ENCODE results near the gene CSPG4.
"Not testable (repeated sequence)": the region's sequence is repeated elsewhere in the genome, so short reads cannot be mapped to it uniquely, and the experiment has no call there.

DNA sequence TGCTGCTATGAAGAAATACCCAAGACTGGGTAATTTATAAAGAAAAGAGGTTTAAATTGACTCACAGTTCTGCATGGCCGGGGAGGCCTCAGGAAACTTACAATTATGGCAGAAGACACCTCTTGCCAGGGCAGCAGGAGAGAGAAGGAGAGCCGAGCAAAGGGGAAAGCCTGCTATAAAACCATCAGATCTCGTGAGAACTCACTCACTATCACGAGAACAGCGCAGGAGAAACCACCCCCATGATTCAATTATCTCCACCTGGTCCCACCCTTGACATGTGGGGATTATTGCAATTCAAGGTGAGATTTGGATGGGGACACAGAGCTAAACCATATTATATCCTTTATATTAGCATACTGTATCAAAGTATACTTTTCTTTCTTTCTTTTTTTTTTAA, 42.2 kb upstream of the CSPG4 start:
- TF ChIP-seq, protein P1, sequence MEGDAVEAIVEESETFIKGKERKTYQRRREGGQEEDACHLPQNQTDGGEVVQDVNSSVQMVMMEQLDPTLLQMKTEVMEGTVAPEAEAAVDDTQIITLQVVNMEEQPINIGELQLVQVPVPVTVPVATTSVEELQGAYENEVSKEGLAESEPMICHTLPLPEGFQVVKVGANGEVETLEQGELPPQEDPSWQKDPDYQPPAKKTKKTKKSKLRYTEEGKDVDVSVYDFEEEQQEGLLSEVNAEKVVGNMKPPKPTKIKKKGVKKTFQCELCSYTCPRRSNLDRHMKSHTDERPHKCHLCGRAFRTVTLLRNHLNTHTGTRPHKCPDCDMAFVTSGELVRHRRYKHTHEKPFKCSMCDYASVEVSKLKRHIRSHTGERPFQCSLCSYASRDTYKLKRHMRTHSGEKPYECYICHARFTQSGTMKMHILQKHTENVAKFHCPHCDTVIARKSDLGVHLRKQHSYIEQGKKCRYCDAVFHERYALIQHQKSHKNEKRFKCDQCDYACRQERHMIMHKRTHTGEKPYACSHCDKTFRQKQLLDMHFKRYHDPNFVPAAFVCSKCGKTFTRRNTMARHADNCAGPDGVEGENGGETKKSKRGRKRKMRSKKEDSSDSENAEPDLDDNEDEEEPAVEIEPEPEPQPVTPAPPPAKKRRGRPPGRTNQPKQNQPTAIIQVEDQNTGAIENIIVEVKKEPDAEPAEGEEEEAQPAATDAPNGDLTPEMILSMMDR (IDR thresholded peaks at IDR 0.05), result not testable (repeated sequence)
- not testable (repeated sequence) for TF ChIP-seq POLR2A (IDR thresholded peaks at IDR 0.05)

All from breast epithelium (tissue), 3 donors.